ENCODE measurements around the gene OR6C3. TPM values are rescaled to one million over a fixed set of nuclear protein-coding genes. Genes with fewer than 3 reads are reported as not detected.
"Not testable (repeated sequence)": the region's sequence is repeated elsewhere in the genome, so short reads cannot be mapped to it uniquely, and the experiment has no call there.

OR6C3 gene
- total RNA-seq, result not detected
- not detected for polyA plus RNA-seq
- total RNA-seq, result not detected

DNA sequence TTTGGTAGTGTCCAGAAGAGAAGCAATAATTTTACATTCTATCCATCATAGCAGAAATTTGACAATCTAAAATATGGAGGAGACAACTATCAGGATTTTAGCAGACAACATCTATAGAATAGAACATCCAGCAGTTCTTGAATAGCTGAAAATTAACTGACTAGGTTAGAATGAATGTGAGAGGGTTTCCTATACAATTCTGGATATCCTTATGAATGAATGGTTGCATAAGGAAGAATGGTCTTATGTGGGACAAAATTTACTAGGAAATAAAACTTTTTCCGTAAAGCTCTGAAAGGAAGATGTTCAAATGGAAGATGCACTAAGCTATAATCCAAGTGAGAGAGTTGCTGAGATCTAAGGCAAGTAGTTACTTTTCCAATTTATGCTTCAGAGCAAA is at the start of gene OR6C3:
TSS of gene OR6C3 (plus strand) at position 301 of the 400 bp plus-strand sequence. CDS start 955 bp downstream, outside the sequence.
- H3K27ac ChIP-seq (ENCODE audit: low read depth, low read length), result no peak within 1 kb of the TSS
- peaks cover 0 to 29% (median 10%) of the 10 kb centered on the region in 5 donors for H3K27me3 Mint-ChIP-seq
- H3K4me3 ChIP-seq (ENCODE audit: low read length), result no peak within 1 kb of the TSS
- intact Hi-C loops (cut with micrococcal nuclease), result no loop called here
- ATAC-seq, result no peak
- no peaks in the 10 kb centered on the region for H3K9me3 ChIP-seq (ENCODE audit: control insufficient read depth in 2 of 3, low read length in 3 of 3)
- H3K4me1 Mint-ChIP-seq, result no peaks in the 10 kb centered on the region
- H3K4me1 ChIP-seq (ENCODE audit: control insufficient read depth in 2 of 2, insufficient read depth in 2 of 2, low read length in 2 of 2), result no peaks in the 10 kb centered on the region
- H3K36me3 Mint-ChIP-seq, result no peaks in the 10 kb centered on the region
- H3K36me3 ChIP-seq (ENCODE audit: control insufficient read depth in 2 of 3, insufficient read depth in 3 of 3, low read length in 3 of 3), result no peaks in the 10 kb centered on the region
- H3K4me3 Mint-ChIP-seq, result no peak within 1 kb of the TSS
- H3K27me3 ChIP-seq (ENCODE audit: control insufficient read depth in 2 of 2, insufficient read depth in 2 of 2, low read length in 2 of 2), result no peaks in the 10 kb centered on the region
- no peak within 1 kb of the TSS for H3K27ac Mint-ChIP-seq
- CTCF ChIA-PET, result no interaction called here
- POLR2A ChIA-PET, result no interaction called here
- no peak for DNase-seq
- H3K9me3 Mint-ChIP-seq, result peaks cover 0 to 2% (median 0%) of the 10 kb centered on the region in 11 donors

DNA sequence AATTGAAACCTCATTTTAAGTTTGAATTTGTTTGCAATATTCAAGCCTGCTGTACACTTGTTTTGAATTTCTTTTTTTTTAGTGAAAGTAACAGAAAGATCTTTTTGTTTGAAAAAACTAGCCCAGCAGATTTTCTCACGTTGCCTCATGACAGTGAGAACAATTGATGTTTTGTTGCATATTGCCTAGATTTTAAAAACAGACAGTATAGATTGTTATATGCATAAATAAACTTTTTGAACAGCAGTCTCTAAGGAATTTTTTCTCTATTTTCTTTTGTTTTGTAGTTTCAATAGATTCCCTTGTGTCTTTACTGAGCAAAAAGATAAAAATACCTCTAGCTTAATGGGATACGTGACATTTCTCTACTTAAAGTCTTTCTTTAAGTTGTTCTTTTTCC is 49.6 kb upstream of the OR6C3 start:
- CTCF ChIA-PET, result no interaction called here
- Mint-ChIP-seq H3K4me1 (no peaks in the 10 kb centered on the region), H3K4me3 (no peak overlapping the region), H3K36me3 (no peaks in the 10 kb centered on the region), H3K27ac (no peak overlapping the region), H3K27me3 (peaks cover 0 to 44% (median 33%) of the 10 kb centered on the region in 5 donors), H3K9me3 (peaks cover 0 to 10% (median 0%) of the 10 kb centered on the region in 11 donors)
- H3K4me1 ChIP-seq (ENCODE audit: control insufficient read depth in 2 of 2, insufficient read depth in 2 of 2, low read length in 2 of 2), result no peaks in the 10 kb centered on the region
- no peak overlapping the region for H3K27ac ChIP-seq (ENCODE audit: low read depth, low read length)
- no peaks in the 10 kb centered on the region for H3K36me3 ChIP-seq (ENCODE audit: control insufficient read depth in 2 of 3, insufficient read depth in 3 of 3, low read length in 3 of 3)
- DNase-seq (no peak), ATAC-seq (no peak)
- POLR2A ChIA-PET, result no interaction called here
- H3K9me3 ChIP-seq (ENCODE audit: control insufficient read depth in 2 of 3, low read length in 3 of 3), result no peaks in the 10 kb centered on the region
- H3K4me3 ChIP-seq (ENCODE audit: low read length), result no peak overlapping the region
- intact Hi-C loops (cut with micrococcal nuclease), result no loop called here
- H3K27me3 ChIP-seq (ENCODE audit: control insufficient read depth in 2 of 2, insufficient read depth in 2 of 2, low read length in 2 of 2), result peaks cover 0 to 4% of the 10 kb centered on the region in 2 donors

DNA sequence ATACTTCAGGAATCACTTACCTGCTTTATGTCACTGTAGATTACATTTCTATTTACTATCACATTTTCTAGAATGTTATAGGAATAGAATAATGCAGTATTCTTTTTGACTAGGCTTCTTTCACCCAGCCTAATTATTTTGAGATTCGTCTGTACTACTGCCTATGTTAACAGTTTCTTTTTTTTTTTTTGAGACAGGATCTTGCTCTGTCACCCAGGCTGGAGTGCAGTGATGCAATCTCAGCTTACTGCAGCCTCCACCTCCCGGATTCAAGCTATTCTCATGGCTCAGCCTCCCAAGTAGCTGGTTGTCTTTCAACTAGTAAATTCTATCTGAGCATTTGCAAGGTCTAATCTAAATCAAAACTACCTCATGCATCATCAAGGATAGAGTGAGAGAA is 40.5 kb upstream of the OR6C3 start:
- Mint-ChIP-seq H3K27ac (no peak overlapping the region), H3K9me3 (peaks cover 0 to 2% (median 0%) of the 10 kb centered on the region in 11 donors), H3K4me1 (no peaks in the 10 kb centered on the region), H3K36me3 (no peaks in the 10 kb centered on the region), H3K27me3 (peaks cover 4 to 40% (median 31%) of the 10 kb centered on the region in 5 donors), H3K4me3 (no peak overlapping the region)
- Histone ChIP-seq H3K4me3 (ENCODE audit: low read length) (no peak overlapping the region), H3K9me3 (ENCODE audit: control insufficient read depth in 2 of 3, low read length in 3 of 3) (no peaks in the 10 kb centered on the region), H3K4me1 (ENCODE audit: control insufficient read depth in 2 of 2, insufficient read depth in 2 of 2, low read length in 2 of 2) (no peaks in the 10 kb centered on the region), H3K27me3 (ENCODE audit: control insufficient read depth in 2 of 2, insufficient read depth in 2 of 2, low read length in 2 of 2) (no peaks in the 10 kb centered on the region), H3K27ac (ENCODE audit: low read depth, low read length) (no peak overlapping the region), H3K36me3 (ENCODE audit: control insufficient read depth in 2 of 3, insufficient read depth in 3 of 3, low read length in 3 of 3) (no peaks in the 10 kb centered on the region)
- ChIA-PET CTCF (no interaction called here), POLR2A (no interaction called here)
- ATAC-seq (no peak), DNase-seq (no peak)
- intact Hi-C loops (cut with micrococcal nuclease), result no loop called here

DNA sequence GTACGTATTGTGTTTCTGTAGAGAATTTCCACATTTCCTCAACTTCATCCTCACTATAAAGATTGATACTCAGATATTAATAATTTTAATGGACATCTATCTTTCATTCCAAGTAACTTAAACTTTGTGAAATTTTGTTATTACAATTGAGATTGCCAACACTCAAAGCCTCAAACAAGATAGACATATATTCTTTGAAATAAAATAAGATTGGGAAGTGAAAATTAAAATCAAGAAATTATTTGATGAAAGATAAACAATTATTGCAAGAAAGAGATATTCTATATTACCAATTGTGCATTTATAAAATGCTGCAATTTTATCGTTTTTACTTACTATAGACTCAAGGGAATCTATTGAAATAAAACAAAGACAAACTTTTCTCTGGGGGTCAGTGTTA is 34.1 kb upstream of the OR6C3 start, which contains the start of gene OR6C6:
TSS of gene OR6C6 (minus strand) at position 101 of the 400 bp plus-strand sequence. CDS start 1,337 bp downstream, outside the sequence.
- no peak within 1 kb of the TSS for H3K27ac ChIP-seq (ENCODE audit: low read depth, low read length)
- no peaks in the 10 kb centered on the region for H3K4me1 Mint-ChIP-seq
- H3K9me3 ChIP-seq (ENCODE audit: control insufficient read depth in 2 of 3, low read length in 3 of 3), result no peaks in the 10 kb centered on the region
- H3K27me3 Mint-ChIP-seq, result peaks cover 3 to 48% (median 37%) of the 10 kb centered on the region in 5 donors
- H3K9me3 Mint-ChIP-seq, result peaks cover 0 to 12% (median 0%) of the 10 kb centered on the region in 11 donors
- ChIA-PET POLR2A (no interaction called here), CTCF (no interaction called here)
- intact Hi-C loops (cut with micrococcal nuclease), result no loop called here
- no peak within 1 kb of the TSS for H3K4me3 ChIP-seq (ENCODE audit: low read length)
- DNase-seq (no peak), ATAC-seq (no peak)
- H3K27ac Mint-ChIP-seq, result no peak within 1 kb of the TSS
- H3K27me3 ChIP-seq (ENCODE audit: control insufficient read depth in 2 of 2, insufficient read depth in 2 of 2, low read length in 2 of 2), result peaks cover 0 to 4% of the 10 kb centered on the region in 2 donors
- H3K36me3 Mint-ChIP-seq, result no peaks in the 10 kb centered on the region
- no peaks in the 10 kb centered on the region for H3K36me3 ChIP-seq (ENCODE audit: control insufficient read depth in 2 of 3, insufficient read depth in 3 of 3, low read length in 3 of 3)
- H3K4me3 Mint-ChIP-seq, result no peak within 1 kb of the TSS
- H3K4me1 ChIP-seq (ENCODE audit: control insufficient read depth in 2 of 2, insufficient read depth in 2 of 2, low read length in 2 of 2), result no peaks in the 10 kb centered on the region

DNA sequence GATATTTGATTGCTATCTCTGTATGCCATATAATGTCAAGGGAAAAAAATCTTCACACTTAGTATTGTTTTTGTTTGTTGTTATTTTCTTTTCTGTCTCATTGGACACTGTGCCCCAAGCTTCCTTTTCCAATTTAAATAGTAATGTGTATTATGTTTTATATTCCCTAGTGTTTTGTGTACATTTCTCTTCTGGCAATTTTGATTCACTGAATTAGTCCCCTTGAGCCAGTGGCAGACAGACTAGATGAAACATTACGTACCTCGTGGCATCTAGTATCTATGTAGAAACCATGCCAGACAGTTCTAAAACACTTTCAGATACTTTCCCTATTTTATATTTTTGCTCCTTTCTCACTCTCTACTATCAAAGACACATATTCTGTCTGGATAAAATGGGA is 16.5 kb upstream of the OR6C3 start, which contains the start of gene OR6C1:
TSS of gene OR6C1 (plus strand) at position 301 of the 400 bp plus-strand sequence. CDS start 6,257 bp downstream, outside the sequence.
- intact Hi-C loops (cut with micrococcal nuclease), result no loop called here
- no peaks in the 10 kb centered on the region for H3K4me1 ChIP-seq (ENCODE audit: control insufficient read depth in 2 of 2, insufficient read depth in 2 of 2, low read length in 2 of 2)
- Mint-ChIP-seq H3K36me3 (no peaks in the 10 kb centered on the region), H3K27ac (no peak within 1 kb of the TSS), H3K4me3 (no peak within 1 kb of the TSS), H3K27me3 (peaks cover 8 to 36% (median 29%) of the 10 kb centered on the region in 5 donors), H3K4me1 (no peaks in the 10 kb centered on the region), H3K9me3 (peaks cover 0 to 9% (median 0%) of the 10 kb centered on the region in 11 donors)
- ATAC-seq (no peak), DNase-seq (no peak)
- H3K9me3 ChIP-seq (ENCODE audit: control insufficient read depth in 2 of 3, low read length in 3 of 3), result no peaks in the 10 kb centered on the region
- no peaks in the 10 kb centered on the region for H3K36me3 ChIP-seq (ENCODE audit: control insufficient read depth in 2 of 3, insufficient read depth in 3 of 3, low read length in 3 of 3)
- ChIA-PET POLR2A (no interaction called here), CTCF (no interaction called here)
- no peak within 1 kb of the TSS for H3K27ac ChIP-seq (ENCODE audit: low read depth, low read length)
- H3K4me3 ChIP-seq (ENCODE audit: low read length), result no peak within 1 kb of the TSS
- no peaks in the 10 kb centered on the region for H3K27me3 ChIP-seq (ENCODE audit: control insufficient read depth in 2 of 2, insufficient read depth in 2 of 2, low read length in 2 of 2)

DNA sequence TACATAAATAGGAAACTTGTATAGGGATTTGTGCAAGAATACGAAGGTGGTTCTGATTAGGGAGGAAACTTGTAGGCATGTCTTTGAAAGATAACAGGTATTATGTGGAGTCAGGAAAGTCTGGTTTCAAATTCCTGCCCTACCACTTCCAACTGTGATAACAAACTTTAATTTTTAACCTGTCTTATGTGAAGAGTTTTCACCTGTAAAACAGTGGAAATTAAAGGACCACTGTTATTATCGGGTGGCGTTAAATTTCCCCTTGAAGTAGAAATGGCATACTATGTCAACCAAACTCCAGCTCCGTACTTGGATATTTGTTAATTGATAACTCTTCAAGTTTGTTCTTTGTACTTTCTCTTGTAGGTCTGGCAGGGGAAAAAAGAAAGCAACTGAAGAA is 10.3 kb upstream of the OR6C3 start:
- H3K4me1 Mint-ChIP-seq, result peaks cover 0 to 2% (median 0%) of the 10 kb centered on the region in 7 donors
- Histone ChIP-seq H3K27me3 (ENCODE audit: control insufficient read depth in 2 of 2, insufficient read depth in 2 of 2, low read length in 2 of 2) (no peaks in the 10 kb centered on the region), H3K27ac (ENCODE audit: low read depth, low read length) (no peak overlapping the region), H3K4me3 (ENCODE audit: low read length) (no peak overlapping the region), H3K36me3 (ENCODE audit: control insufficient read depth in 2 of 3, insufficient read depth in 3 of 3, low read length in 3 of 3) (no peaks in the 10 kb centered on the region), H3K9me3 (ENCODE audit: control insufficient read depth in 2 of 3, low read length in 3 of 3) (no peaks in the 10 kb centered on the region), H3K4me1 (ENCODE audit: control insufficient read depth in 2 of 2, insufficient read depth in 2 of 2, low read length in 2 of 2) (no peaks in the 10 kb centered on the region)
- no peak overlapping the region for H3K4me3 Mint-ChIP-seq
- CTCF ChIA-PET, result no interaction called here
- no peak overlapping the region for H3K27ac Mint-ChIP-seq
- H3K27me3 Mint-ChIP-seq, result peaks cover 4 to 35% (median 30%) of the 10 kb centered on the region in 5 donors
- DNase-seq (no peak), ATAC-seq (no peak)
- POLR2A ChIA-PET, result no interaction called here
- intact Hi-C loops (cut with micrococcal nuclease), result no loop called here
- H3K9me3 Mint-ChIP-seq, result peaks cover 0 to 18% (median 2%) of the 10 kb centered on the region in 11 donors
- H3K36me3 Mint-ChIP-seq, result no peaks in the 10 kb centered on the region

DNA sequence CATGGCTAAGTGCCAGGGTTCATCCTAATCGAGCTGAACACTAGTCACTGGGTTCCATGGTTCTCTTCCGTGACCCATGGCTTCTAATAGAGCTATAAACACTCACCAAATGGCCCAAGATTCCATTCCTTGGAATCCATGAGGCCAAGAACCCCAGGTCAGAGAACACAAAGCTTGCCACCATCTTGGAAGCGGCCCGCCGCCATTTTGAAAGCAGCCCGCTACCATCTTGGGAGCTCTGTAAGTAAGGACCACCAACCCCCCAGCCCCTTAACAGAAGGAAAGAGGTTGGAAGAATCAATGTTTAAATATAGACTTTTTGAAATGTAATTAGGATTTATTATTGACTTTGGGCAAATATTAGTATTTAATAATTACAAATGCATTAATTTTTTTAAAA is 4.7 kb upstream of the OR6C3 start:
- H3K9me3 ChIP-seq (ENCODE audit: control insufficient read depth in 2 of 3, low read length in 3 of 3); H3K27me3 ChIP-seq (ENCODE audit: control insufficient read depth in 2 of 2, insufficient read depth in 2 of 2, low read length in 2 of 2); H3K4me1 ChIP-seq (ENCODE audit: control insufficient read depth in 2 of 2, insufficient read depth in 2 of 2, low read length in 2 of 2); CTCF ChIA-PET; POLR2A ChIA-PET; H3K36me3 Mint-ChIP-seq; intact Hi-C loops (cut with micrococcal nuclease); H3K4me3 ChIP-seq (ENCODE audit: low read length); H3K27ac Mint-ChIP-seq; H3K4me3 Mint-ChIP-seq; ATAC-seq; DNase-seq; H3K4me1 Mint-ChIP-seq; H3K9me3 Mint-ChIP-seq; H3K36me3 ChIP-seq (ENCODE audit: control insufficient read depth in 2 of 3, insufficient read depth in 3 of 3, low read length in 3 of 3); H3K27ac ChIP-seq (ENCODE audit: low read depth, low read length): not testable (repeated sequence)
- peaks cover 0 to 31% (median 11%) of the 10 kb centered on the region in 5 donors for H3K27me3 Mint-ChIP-seq

All from naive thymus-derived CD4-positive, alpha-beta T cell (primary cell).